ENCODE data around the gene FNDC4. TPM values are rescaled to one million over a fixed set of nuclear protein-coding genes. Genes with fewer than 3 reads are reported as not detected.

FNDC4 gene
- total RNA-seq, 2 experiments from 2014 or later = not detected

GRCh38 chr2:27531983-27532382 is 37.0 kb upstream of the FNDC4 start:
- POLR2A ChIA-PET = no interaction called here
- ATAC-seq (no peak), DNase-seq (no peak)
- intact Hi-C loops (cut with micrococcal nuclease) = no loop called here
- Mint-ChIP-seq H3K27ac (no peak overlapping the region), H3K4me3 (no peak overlapping the region), H3K27me3 (peaks cover 11% of the 10 kb centered on the region), H3K9me3 (no peaks in the 10 kb centered on the region), H3K36me3 (ENCODE audit: low read depth) (no peaks in the 10 kb centered on the region), H3K4me1 (ENCODE audit: low read depth) (peaks cover 4% of the 10 kb centered on the region)
- CTCF ChIA-PET = interaction anchor here (1.1 kb wide), 1 partner anchor 103 kb away, joined by 3 read pairs; the partner anchor contains the start of gene NRBP1
- no peak for TF ChIP-seq CTCF (IDR thresholded peaks at IDR 0.05)

GRCh38 chr2:27527182-27527581 is 32.2 kb upstream of the FNDC4 start:
- intact Hi-C loops (cut with micrococcal nuclease) = no loop called here
- no peak overlapping the region for H3K27ac Mint-ChIP-seq
- DNase-seq = no peak
- no peak for TF ChIP-seq CTCF (IDR thresholded peaks at IDR 0.05)
- ATAC-seq = no peak
- POLR2A ChIA-PET = no interaction called here
- peaks cover 17% of the 10 kb centered on the region for H3K27me3 Mint-ChIP-seq
- no peaks in the 10 kb centered on the region for H3K9me3 Mint-ChIP-seq
- no peaks in the 10 kb centered on the region for H3K36me3 Mint-ChIP-seq (ENCODE audit: low read depth)
- H3K4me3 Mint-ChIP-seq = no peak overlapping the region
- peaks cover 6% of the 10 kb centered on the region for H3K4me1 Mint-ChIP-seq (ENCODE audit: low read depth)
- CTCF ChIA-PET = no interaction called here

GRCh38 chr2:27522400-27522945 is 27.5 kb upstream of the FNDC4 start:
- Mint-ChIP-seq H3K27me3 (peaks cover 19% of the 10 kb centered on the region), H3K4me3 (no peak overlapping the region), H3K36me3 (ENCODE audit: low read depth) (no peaks in the 10 kb centered on the region), H3K9me3 (no peaks in the 10 kb centered on the region), H3K27ac (no peak overlapping the region), H3K4me1 (ENCODE audit: low read depth) (peaks cover 6% of the 10 kb centered on the region)
- DNase-seq (no peak), ATAC-seq (no peak)
- TF ChIP-seq CTCF (IDR thresholded peaks at IDR 0.05) = no peak
- POLR2A ChIA-PET = interaction anchor here (0.6 kb wide), 1 partner anchor 83 kb away, joined by 3 read pairs; no protein-coding TSS in a partner anchor
- CTCF ChIA-PET = no interaction called here
- intact Hi-C loops (cut with micrococcal nuclease) = no loop called here

DNA sequence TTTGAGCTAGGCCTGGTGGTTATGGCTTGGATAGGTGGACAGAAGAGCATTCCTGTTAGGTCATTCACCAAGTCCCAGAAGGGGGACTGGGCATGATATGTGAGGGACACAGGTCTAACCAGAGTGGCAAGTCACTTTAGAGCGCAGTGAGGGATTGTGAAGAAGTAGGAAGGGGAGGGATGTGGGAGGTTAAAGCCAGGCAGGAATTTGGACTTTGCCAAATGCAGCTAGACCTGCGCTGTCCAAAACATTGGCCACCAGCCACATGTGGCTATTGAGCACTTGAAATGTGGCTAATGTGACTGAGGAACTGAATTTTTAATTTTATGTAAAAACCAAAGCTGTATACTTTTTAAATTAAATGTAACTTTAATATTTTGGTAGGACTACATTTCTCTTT is 25.3 kb upstream of the FNDC4 start:
- intact Hi-C loops (cut with micrococcal nuclease) = no loop called here

GRCh38 chr2:27518782-27519113 is 23.7 kb upstream of the FNDC4 start:
- DNase-seq (no peak), ATAC-seq (no peak)
- peaks cover 12% of the 10 kb centered on the region for H3K27me3 Mint-ChIP-seq
- intact Hi-C loops (cut with micrococcal nuclease) = no loop called here
- no peaks in the 10 kb centered on the region for H3K9me3 Mint-ChIP-seq
- CTCF ChIA-PET = no interaction called here
- H3K4me3 Mint-ChIP-seq = no peak overlapping the region
- POLR2A ChIA-PET = no interaction called here
- H3K36me3 Mint-ChIP-seq (ENCODE audit: low read depth) = no peaks in the 10 kb centered on the region
- H3K27ac Mint-ChIP-seq = no peak overlapping the region
- H3K4me1 Mint-ChIP-seq (ENCODE audit: low read depth) = no peaks in the 10 kb centered on the region
- TF ChIP-seq CTCF (IDR thresholded peaks at IDR 0.05) = no peak

More for the DNA sequence above, 25.3 kb upstream of the FNDC4 start:
- Mint-ChIP-seq H3K36me3 (ENCODE audit: low read depth) (no peaks in the 10 kb centered on the region), H3K4me1 (ENCODE audit: low read depth) (no peaks in the 10 kb centered on the region), H3K27ac (no peak overlapping the region), H3K9me3 (no peaks in the 10 kb centered on the region), H3K4me3 (no peak overlapping the region), H3K27me3 (peaks cover 14% of the 10 kb centered on the region)
- ATAC-seq (no peak), DNase-seq (no peak)
- ChIA-PET POLR2A (no interaction called here), CTCF (no interaction called here)
- no peak for TF ChIP-seq CTCF (IDR thresholded peaks at IDR 0.05)

Data from activated CD8-positive, alpha-beta T cell treated with anti-CD3 and anti-CD28 coated beads for 36 hours (primary cell).